HG02970 (cell line): ENCODE measurements around the gene BSDC1.

Experiments used
- ATAC-seq: cut with Tn5 transposase; IDR thresholded peaks from one replicate; pipeline ENCODE4 v1.9.1; 2021; ENCODE audit warnings: mild to moderate bottlenecking, moderate library complexity, moderate number of reproducible peaks; ENCODE audit not compliant: unreplicated experiment, low FRiP score

Gene BSDC1

DNA sequence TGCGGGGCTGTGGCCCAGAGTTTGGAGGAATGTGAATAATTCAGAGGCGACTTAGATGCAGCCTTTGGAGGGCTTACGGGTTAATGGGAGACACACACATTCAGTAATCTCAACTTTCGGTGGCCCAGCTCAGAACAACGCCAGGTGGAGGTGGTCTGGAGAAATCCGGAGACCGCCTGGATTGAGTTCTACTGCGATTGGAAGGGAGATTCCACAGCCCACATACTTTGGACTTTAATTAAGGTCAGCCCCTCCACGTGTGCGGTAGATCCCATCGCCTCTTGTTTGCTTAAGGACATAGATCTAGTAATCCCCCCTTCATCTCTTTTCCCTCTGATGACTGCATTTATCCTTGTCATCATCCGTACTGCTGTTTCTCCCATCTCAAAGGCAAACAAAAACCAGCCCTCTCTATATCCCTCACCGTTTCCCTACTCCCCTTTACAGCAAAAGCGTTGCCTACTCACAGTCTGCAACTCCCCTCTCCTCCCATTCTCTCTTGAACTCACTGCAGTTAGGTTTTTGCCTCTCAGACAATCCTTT, 720 bp upstream of the BSDC1 start:
- ATAC-seq, result no peak

DNA sequence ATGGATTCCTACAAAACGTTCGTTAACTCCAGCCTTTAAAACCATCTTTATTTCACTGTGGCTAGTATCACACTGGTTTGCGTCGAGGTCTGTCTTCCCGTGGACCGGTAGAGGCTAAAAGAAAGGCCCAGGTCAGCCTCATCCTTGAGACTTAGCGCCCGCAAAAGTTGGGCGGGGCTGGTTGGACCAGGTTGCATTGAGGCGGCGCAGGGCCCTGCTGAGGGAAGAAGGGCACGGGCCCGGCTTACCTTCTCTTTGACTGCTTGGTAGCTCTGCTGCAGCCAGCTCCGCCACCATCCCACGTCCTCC, 455 bp downstream of the BSDC1 start:
- ATAC-seq, result peak; percentile 1

DNA sequence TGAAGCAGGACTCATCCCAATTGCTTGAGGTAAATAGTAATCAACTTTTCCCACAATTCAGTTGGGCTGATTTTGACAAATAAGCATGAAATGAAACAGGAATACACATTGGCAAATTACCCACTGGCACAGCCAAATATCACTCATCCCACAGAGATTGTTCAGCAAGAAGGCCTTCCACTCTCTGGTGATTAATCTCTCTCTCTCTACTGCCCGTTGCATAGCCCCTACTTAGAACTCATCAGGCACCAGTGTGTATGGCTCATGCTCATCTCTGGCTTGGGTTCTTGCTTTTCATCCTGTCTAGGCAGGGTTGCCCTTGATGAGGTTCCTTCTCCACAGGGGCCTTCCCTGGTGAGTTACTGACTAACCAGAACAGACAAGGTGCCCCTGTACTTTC, 1.1 kb downstream of the BSDC1 start:
- no peak for ATAC-seq

GRCh38 chr1:32392325-32392724, 1.9 kb downstream of the BSDC1 start:
- no peak for ATAC-seq

GRCh38 chr1:32390904-32391870, 3.1 kb downstream of the BSDC1 start:
- ATAC-seq, result no peak

- ATAC-seq, result no peak
These were observed 5.6 kb downstream of the BSDC1 start for GRCh38 chr1:32388641-32389040.

DNA sequence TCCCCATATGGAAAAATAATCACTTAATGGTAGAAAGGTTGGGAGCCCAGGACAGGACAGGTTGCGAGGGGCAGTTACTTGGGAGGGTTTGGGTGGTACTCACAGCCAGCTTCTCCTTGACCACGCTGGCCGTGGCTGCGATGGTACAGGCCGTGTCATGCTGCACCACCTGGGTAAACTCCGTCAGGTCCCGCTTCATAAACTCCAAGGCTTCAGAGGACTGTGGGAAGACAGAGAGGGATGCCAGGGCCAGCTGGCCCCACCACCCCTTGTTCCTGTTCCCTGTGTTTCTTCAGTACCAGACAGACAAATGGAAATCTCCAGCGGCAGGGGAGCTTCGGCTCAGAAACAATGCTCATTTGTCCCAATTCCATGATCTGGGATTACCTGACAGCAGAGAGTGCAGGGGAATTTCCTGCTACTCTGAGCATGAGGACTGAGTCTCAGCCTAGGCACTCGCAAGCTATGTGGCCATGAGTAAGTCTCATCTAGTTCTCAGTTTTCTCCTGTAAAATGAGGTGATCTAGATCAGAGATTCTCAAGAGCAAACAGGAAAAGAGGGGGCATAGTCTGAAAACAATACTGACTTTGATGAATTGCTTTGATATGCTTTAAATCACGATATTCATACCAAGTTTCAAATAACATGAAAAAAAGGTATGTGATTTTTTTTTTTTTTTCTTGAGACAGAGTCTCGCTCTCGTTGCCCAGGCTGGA, 7.4 kb downstream of the BSDC1 start:
- ATAC-seq, result no peak

GRCh38 chr1:32380057-32380456, 14.2 kb downstream of the BSDC1 start:
- ATAC-seq, result no peak

- no peak for ATAC-seq
These were observed 16.6 kb downstream of the BSDC1 start for GRCh38 chr1:32377541-32378220.

GRCh38 chr1:32376199-32376598, 18.0 kb downstream of the BSDC1 start:
- no peak for ATAC-seq

- no peak for ATAC-seq
These were observed 20.1 kb downstream of the BSDC1 start for GRCh38 chr1:32373996-32374592.

GRCh38 chr1:32372149-32372756, 22.0 kb downstream of the BSDC1 start:
- no peak for ATAC-seq

DNA sequence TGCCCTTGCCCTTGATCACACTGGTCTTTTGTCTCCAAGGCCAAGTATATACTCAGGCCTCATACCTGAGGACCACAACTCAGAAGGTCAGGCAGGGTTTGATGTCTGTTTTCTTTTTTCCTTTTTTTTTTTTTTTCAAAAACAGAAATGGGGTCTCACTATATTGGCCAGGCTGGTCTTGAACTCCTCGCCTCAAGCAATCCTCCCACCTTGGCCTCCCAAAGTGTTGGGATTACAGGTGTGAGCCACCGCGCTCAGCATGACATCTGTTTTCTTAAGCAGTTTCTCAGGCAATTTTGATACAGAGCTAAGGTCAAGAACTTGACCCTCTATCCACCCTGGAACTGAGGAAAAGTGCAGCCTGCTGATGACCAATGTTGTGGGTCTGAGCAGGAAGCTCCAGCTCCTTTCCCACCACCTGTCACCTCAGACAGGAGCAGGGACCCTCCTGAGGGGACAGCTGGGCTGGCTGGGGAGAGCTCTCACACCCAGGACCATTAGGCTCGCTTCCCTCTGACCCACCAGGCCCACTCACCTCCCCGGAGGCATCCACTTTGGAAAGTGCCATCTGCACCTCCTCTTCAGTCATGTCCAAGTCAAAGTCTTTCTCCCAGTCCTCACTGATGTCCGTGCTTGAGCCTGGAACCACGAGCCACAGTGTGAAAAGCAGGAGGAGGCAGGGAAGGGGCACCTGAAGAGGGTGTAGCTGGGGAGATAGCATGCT, 26.2 kb downstream of the BSDC1 start:
- no peak for ATAC-seq

DNA sequence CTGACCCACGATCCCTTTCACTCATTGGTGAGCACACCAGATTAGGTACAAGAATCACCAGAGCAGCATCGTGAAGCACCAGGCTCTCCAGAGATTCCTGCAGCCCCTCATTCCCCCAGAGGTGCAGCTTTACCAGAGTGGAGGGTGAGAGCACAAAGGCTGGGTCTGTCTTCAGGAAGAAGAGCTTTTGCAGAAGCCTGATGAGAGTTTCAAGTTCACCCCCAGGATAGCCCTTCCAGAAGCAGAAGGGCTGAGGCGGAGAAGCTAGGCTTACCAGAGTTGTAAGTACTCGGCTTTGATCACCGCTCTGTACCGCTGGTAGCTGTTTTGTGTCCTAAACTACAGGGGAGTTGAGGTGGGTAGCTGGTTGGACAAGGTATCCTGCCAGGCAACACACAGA, 28.8 kb downstream of the BSDC1 start:
- no peak for ATAC-seq

DNA sequence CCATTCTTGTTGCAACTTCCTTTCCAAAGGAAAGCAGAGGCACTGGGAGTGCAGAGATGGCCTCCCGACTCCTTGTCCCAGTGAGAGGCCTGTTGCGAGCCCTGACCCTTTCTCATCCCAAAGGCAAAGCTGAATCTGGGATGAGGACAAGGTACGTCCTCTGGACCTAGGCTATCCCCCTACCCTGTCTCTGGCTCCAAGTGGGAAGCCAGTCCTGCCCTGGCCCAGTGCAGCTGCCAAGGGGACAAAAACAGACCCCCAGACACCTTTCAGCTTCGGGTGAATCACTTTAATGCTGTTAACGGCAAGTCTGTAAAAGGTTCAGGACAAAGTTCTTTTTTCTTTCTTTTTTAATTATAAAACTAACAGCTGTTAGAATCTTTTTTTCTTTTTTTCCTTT, 29.4 kb downstream of the BSDC1 start:
- ATAC-seq, result no peak

DNA sequence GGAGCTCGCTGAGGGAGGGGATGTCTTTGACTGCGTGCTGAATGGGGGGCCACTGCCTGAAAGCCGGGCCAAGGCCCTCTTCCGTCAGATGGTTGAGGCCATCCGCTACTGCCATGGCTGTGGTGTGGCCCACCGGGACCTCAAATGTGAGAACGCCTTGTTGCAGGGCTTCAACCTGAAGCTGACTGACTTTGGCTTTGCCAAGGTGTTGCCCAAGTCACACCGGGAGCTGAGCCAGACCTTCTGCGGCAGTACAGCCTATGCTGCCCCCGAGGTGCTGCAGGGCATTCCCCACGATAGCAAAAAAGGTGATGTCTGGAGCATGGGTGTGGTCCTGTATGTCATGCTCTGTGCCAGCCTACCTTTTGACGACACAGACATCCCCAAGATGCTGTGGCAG, 30.5 kb downstream of the BSDC1 start:
- ATAC-seq, result no peak

DNA sequence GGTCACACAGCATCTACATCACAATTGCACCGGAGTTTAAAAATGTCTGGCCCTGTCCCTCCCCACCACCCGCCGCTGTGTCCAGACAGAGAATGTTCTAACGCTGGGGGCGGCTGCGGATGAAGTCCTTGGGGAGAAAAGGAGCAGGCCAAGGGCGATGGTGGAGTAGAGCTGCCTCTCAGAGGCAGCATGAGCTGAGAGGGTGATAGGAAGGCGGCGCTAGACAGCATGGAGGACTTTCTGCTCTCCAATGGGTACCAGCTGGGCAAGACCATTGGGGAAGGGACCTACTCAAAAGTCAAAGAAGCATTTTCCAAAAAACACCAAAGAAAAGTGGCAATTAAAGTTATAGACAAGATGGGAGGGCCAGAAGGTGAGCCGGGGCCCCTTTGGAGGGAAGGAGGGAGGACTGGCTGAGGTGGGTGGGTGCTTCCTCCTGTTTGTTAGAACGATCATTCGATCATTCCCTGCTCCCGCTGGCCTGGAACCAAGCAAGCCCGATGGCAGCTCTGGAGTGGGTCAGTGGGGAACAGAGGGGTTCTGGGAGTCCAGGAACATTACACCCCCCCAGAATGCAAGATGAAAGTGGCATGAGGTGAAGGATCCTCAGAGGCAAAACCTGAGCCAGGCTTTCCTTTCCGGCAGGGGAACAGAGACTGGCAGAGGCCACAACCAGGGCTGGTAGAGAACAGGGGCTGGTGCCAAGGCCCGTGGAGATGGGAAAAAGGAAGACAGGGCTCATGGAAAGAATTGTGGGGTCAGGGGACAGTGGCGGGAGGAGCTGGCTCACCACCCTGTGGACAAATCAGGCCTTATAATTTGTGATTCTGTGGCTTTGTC, 31.5 kb downstream of the BSDC1 start, which contains the start of the genes FAM229A and TSSK3:
Gene FAM229A, minus strand, starts transcription at position 12 of the 840 bp plus-strand sequence. CDS start 394 bp downstream, outside the sequence.
Gene TSSK3, plus strand, starts transcription at position 66 of the 840 bp plus-strand sequence. Its CDS starts 163 bp downstream, at position 229.
- no peak for ATAC-seq

GRCh38 chr1:32361674-32362473, 32.4 kb downstream of the BSDC1 start:
- ATAC-seq, result no peak
